ENCODE results near the gene SLC46A2. TPM values are rescaled to one million over a fixed set of nuclear protein-coding genes. Genes with fewer than 3 reads are reported as not detected.

The SLC46A2 gene
- total RNA-seq, 4 donors from 2014 or later: 0.21 to 1.8 (median 0.22) TPM; not detected in 1

DNA sequence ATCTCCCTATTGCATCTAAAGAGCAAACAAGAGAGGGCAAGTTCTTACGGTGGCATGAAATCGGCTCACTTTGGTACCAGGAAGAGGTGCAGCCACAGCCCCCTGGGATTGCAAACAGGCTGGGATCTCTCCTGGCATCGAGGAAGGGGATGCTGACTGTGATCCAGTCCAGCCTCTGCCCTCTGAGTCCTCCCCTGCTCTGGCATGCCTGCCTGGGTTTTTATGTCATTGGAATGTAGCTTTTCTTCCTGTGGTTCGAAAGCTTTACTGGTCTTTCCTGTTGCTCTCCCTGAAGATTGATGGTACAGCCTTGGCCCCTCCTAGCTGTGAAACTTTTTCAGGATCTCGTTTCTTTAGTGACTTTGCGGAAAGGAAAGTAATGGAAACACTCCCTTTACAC, 6.6 kb downstream of the SLC46A2 start:
- WGBS, 2 donors: 61 to 64% methylated on average over 6 of the region's 6 CpGs

DNA sequence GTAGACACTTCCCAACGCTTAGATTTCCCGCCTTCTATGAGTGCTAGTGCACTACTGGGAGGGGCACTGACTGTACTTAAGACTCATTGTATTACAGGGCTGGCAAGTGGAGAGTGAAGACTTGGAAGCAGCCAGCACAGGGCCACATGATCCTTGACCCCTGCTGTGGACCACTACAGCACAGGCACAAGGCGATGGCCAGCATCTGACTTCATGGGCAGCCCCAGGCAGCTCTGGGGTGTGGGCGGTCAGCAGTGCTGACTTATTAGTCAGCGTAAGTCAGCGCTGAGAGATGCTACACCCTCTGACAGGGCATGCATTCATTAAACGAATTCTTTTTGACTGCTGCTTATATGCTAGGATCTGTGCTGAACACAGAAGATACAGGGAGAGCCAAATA, 9.3 kb downstream of the SLC46A2 start:
- Histone ChIP-seq H3K27ac (no peak overlapping the region), H3K4me3 (no peak overlapping the region), H3K9me3 (no peaks in the 10 kb centered on the region), H3K27me3 (no peaks in the 10 kb centered on the region), H3K36me3 (peaks cover 0 to 49% (median 0%) of the 10 kb centered on the region in 3 donors), H3K4me1 (no peaks in the 10 kb centered on the region)
- 57 to 59% methylated on average over 7 of the region's 7 CpGs for WGBS, 2 donors
- no peak for TF ChIP-seq CTCF (IDR thresholded peaks at IDR 0.05)
- TF ChIP-seq EP300 (IDR thresholded peaks at IDR 0.05): no peak
- no peak for TF ChIP-seq POLR2A (IDR thresholded peaks at IDR 0.05)
- DNase-seq (ENCODE audit: low spot score in 2 of 2): no peak

More for the DNA sequence above, 6.6 kb downstream of the SLC46A2 start:
- Histone ChIP-seq H3K4me3 (no peak overlapping the region), H3K27me3 (no peaks in the 10 kb centered on the region), H3K4me1 (no peaks in the 10 kb centered on the region), H3K9me3 (no peaks in the 10 kb centered on the region), H3K36me3 (peaks cover 0 to 21% (median 0%) of the 10 kb centered on the region in 3 donors), H3K27ac (no peak overlapping the region)
- DNase-seq (ENCODE audit: low spot score in 2 of 2): no peak
- no peak for TF ChIP-seq CTCF (IDR thresholded peaks at IDR 0.05)
- no peak for TF ChIP-seq POLR2A (IDR thresholded peaks at IDR 0.05)
- no peak for TF ChIP-seq EP300 (IDR thresholded peaks at IDR 0.05)

DNA sequence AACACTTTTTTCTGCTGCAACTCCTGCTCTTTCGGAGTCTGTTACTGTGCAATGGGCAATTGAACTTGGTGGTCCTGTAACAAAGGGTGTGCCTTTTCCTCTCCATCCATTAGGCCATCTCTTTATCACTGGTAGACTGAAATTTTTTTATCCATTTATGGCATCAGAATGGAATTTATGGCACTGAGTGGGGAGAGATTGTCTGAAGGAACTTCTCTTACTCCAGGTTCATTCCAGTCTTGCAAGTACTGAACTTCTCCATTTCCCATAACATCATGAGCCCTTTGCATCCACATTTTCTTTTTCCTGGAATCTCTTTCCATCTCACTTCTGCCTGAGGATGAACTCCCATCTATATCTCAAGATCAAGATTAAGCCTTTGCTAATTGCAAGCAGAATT, 10.0 kb downstream of the SLC46A2 start:
- Histone ChIP-seq H3K9me3 (no peaks in the 10 kb centered on the region), H3K27me3 (no peaks in the 10 kb centered on the region), H3K27ac (no peak overlapping the region), H3K4me3 (no peak overlapping the region), H3K4me1 (no peaks in the 10 kb centered on the region), H3K36me3 (peaks cover 0 to 55% (median 0%) of the 10 kb centered on the region in 3 donors)
- no peak for DNase-seq (ENCODE audit: low spot score in 2 of 2)
- 96 to 97% methylated on average over 1 of the region's 1 CpG for WGBS, 2 donors
- TF ChIP-seq POLR2A (IDR thresholded peaks at IDR 0.05) (no peak), EP300 (IDR thresholded peaks at IDR 0.05) (no peak), CTCF (IDR thresholded peaks at IDR 0.05) (no peak)

DNA sequence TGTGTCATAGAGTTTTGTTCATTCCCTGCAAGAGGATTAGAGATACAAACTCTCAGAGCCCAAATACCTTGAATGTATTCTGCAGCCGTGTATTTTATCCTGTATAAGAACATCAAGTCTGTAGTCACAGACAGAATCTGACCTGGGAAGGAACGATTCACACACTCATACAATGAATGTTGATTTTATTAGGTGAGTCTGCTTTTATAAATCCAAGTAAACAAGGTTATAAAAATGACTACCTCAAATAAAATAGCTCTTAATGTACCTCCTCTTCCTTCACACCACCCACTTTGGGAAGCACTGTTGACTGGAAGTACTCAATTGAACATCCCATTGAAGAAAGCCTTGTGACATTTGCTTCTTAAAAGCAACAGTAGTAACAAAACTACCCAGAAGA, 11.9 kb downstream of the SLC46A2 start:
- no peak for DNase-seq (ENCODE audit: low spot score in 2 of 2)
- TF ChIP-seq EP300 (IDR thresholded peaks at IDR 0.05): no peak
- TF ChIP-seq CTCF (IDR thresholded peaks at IDR 0.05): no peak
- TF ChIP-seq POLR2A (IDR thresholded peaks at IDR 0.05): no peak
- H3K9me3 ChIP-seq: no peaks in the 10 kb centered on the region
- no peak overlapping the region for H3K27ac ChIP-seq
- WGBS, 2 donors: 89 to 95% methylated on average over 2 of the region's 2 CpGs
- no peaks in the 10 kb centered on the region for H3K27me3 ChIP-seq
- no peaks in the 10 kb centered on the region for H3K4me1 ChIP-seq
- no peak overlapping the region for H3K4me3 ChIP-seq
- H3K36me3 ChIP-seq: peaks cover 0 to 62% (median 0%) of the 10 kb centered on the region in 3 donors

GRCh38 chr9:112873773-112874405, 16.8 kb downstream of the SLC46A2 start:
- Histone ChIP-seq H3K9me3 (no peaks in the 10 kb centered on the region), H3K27ac (no peak overlapping the region), H3K4me3 (no peak overlapping the region), H3K4me1 (no peaks in the 10 kb centered on the region), H3K36me3 (peaks cover 0 to 70% (median 0%) of the 10 kb centered on the region in 3 donors), H3K27me3 (no peaks in the 10 kb centered on the region)
- DNase-seq (ENCODE audit: low spot score in 2 of 2): no peak
- WGBS, 2 donors: 91 to 95% methylated on average over 4 of the region's 4 CpGs
- TF ChIP-seq CTCF (IDR thresholded peaks at IDR 0.05) (no peak), EP300 (IDR thresholded peaks at IDR 0.05) (no peak), POLR2A (IDR thresholded peaks at IDR 0.05) (no peak)

Data from tibial nerve (tissue), 4 donors.